CD4-positive, alpha-beta T cell treated with Interleukin-4 for 1 hour (primary cell): Measurements from ENCODE around the gene ELN.
"Not testable (repeated sequence)": the region's sequence is repeated elsewhere in the genome, so short reads cannot be mapped to it uniquely, and the experiment has no call there.

Source experiments
- DNase-seq, 2 donors: peaks; one replicate each; pipeline ENCODE4 v3.0.0-alpha.2; 2020 to 2022

The ELN gene

GRCh38 chr7:74044366-74045350 is 16.7 kb downstream of the ELN start:
- no peak for DNase-seq

- not testable (repeated sequence) for DNase-seq
Measured at GRCh38 chr7:74046581-74046980, 18.6 kb downstream of the ELN start.

- DNase-seq: no peak
Measured at GRCh38 chr7:74047804-74048380, 19.9 kb downstream of the ELN start.

GRCh38 chr7:74048999-74049599 is 21.1 kb downstream of the ELN start:
- no peak for DNase-seq

GRCh38 chr7:74049997-74050798 is 22.2 kb downstream of the ELN start:
- no peak for DNase-seq

GRCh38 chr7:74051193-74051592 is 23.2 kb downstream of the ELN start:
- no peak for DNase-seq

- DNase-seq: no peak
Measured at GRCh38 chr7:74051629-74052410, 23.8 kb downstream of the ELN start.

- no peak for DNase-seq
Measured at GRCh38 chr7:74052628-74053027, 24.7 kb downstream of the ELN start.

- no peak for DNase-seq
Measured at GRCh38 chr7:74053589-74054186, 25.7 kb downstream of the ELN start.

- no peak for DNase-seq
Measured at GRCh38 chr7:74056096-74056915, 28.3 kb downstream of the ELN start.

- DNase-seq: no peak
Measured at GRCh38 chr7:74057216-74057925, 29.4 kb downstream of the ELN start.

- DNase-seq: no peak
Measured at GRCh38 chr7:74057987-74058386, 30.0 kb downstream of the ELN start.

- no peak for DNase-seq
Measured at GRCh38 chr7:74058486-74058885, 30.5 kb downstream of the ELN start.

GRCh38 chr7:74059037-74059436 is 31.1 kb downstream of the ELN start:
- DNase-seq: no peak

- DNase-seq: no peak
Measured at GRCh38 chr7:74059681-74060588, 32.0 kb downstream of the ELN start.

GRCh38 chr7:74061840-74062539 is 34.0 kb downstream of the ELN start:
- DNase-seq: peak; percentile 86

GRCh38 chr7:74063223-74063641 is 35.3 kb downstream of the ELN start:
- DNase-seq: no peak

- no peak for DNase-seq
Measured at GRCh38 chr7:74063646-74064045, 35.7 kb downstream of the ELN start.
